ENCODE measurements around the gene NAV2. TPM values are rescaled to one million over a fixed set of nuclear protein-coding genes. Genes with fewer than 3 reads are reported as not detected.

NAV2 gene
- total RNA-seq, 1 experiment from 2014 or later, result 22.7 TPM

- POLR2A ChIA-PET, result no interaction called here
- Histone ChIP-seq H3K9me3 (ENCODE audit: control insufficient read depth, insufficient read depth, low read depth, low read length) (no peaks in the 10 kb centered on the region), H3K36me3 (ENCODE audit: control insufficient read depth, insufficient read depth, low read length) (no peaks in the 10 kb centered on the region), H3K4me3 (ENCODE audit: low read depth in 2 of 2, low read length in 2 of 2) (no peak overlapping the region), H3K27me3 (ENCODE audit: control insufficient read depth, insufficient read depth, low read length) (no peaks in the 10 kb centered on the region), H3K27ac (ENCODE audit: low read length) (no peak overlapping the region), H3K4me1 (ENCODE audit: control insufficient read depth, insufficient read depth, low read length) (no peaks in the 10 kb centered on the region)
- in situ Hi-C loops (cut with HindIII; ENCODE audit: low pct_unique_long_range_greater_than_20kb, low sequenced_read_pairs) (no loop called here), intact Hi-C loops (cut with micrococcal nuclease; ENCODE audit: unreplicated experiment) (no loop called here)
- TF ChIP-seq CTCF (IDR thresholded peaks at IDR 0.05) (no peak), TCF7L2 (IDR thresholded peaks at IDR 0.05; ENCODE audit: low read depth, low read length) (no peak), REST (IDR thresholded peaks at IDR 0.05; ENCODE audit: insufficient read depth in 1 of 2, low read depth in 2 of 2, low read length in 1 of 2) (no peak), POLR2AphosphoS5 (IDR thresholded peaks at IDR 0.05; ENCODE audit: low read depth, low read length) (no peak), SIN3A (IDR thresholded peaks at IDR 0.05; ENCODE audit: borderline replicate concordance, insufficient read depth, low read depth, low read length) (no peak)
- no TSS peak for BruUV-seq (replicated peaks)
- DNase-seq (ENCODE audit: low read depth, low spot score), result no peak
- ATAC-seq, result no peak
- CTCF ChIA-PET, result no interaction called here
These were observed 11.2 kb upstream of the NAV2 start for GRCh38 chr11:19701421-19701820.

DNA sequence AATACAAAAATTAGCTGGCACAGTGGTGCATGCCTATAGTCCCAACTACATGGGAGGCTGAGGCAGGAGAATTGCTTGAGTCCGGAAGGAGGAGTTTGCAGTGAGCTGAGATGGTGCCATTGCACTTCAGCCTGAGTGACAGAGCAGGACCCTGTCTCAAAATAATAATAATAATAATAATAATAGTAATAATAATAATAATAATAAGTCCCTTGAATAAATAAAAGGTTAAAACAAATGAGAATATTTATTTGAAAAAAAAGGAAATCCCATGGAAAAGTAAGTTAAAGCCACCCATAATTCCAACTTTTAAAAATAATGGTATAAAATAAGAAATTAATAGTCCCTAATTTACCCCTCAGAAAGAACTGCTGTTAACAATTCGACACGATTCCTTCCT lies 10.0 kb upstream of the NAV2 start:
- in situ Hi-C loops (cut with HindIII; ENCODE audit: low pct_unique_long_range_greater_than_20kb, low sequenced_read_pairs), result no loop called here
- Histone ChIP-seq H3K9me3 (ENCODE audit: control insufficient read depth, insufficient read depth, low read depth, low read length) (no peaks in the 10 kb centered on the region), H3K4me1 (ENCODE audit: control insufficient read depth, insufficient read depth, low read length) (no peaks in the 10 kb centered on the region), H3K27ac (ENCODE audit: low read length) (no peak overlapping the region), H3K27me3 (ENCODE audit: control insufficient read depth, insufficient read depth, low read length) (no peaks in the 10 kb centered on the region), H3K4me3 (ENCODE audit: low read depth in 2 of 2, low read length in 2 of 2) (no peak overlapping the region), H3K36me3 (ENCODE audit: control insufficient read depth, insufficient read depth, low read length) (no peaks in the 10 kb centered on the region)
- ChIA-PET POLR2A (no interaction called here), CTCF (no interaction called here)
- intact Hi-C loops (cut with micrococcal nuclease; ENCODE audit: unreplicated experiment), result no loop called here
- no peak for ATAC-seq
- TF ChIP-seq SIN3A (IDR thresholded peaks at IDR 0.05; ENCODE audit: borderline replicate concordance, insufficient read depth, low read depth, low read length), result no peak
- no TSS peak for BruUV-seq (replicated peaks)
- no peak for DNase-seq (ENCODE audit: low read depth, low spot score)

DNA sequence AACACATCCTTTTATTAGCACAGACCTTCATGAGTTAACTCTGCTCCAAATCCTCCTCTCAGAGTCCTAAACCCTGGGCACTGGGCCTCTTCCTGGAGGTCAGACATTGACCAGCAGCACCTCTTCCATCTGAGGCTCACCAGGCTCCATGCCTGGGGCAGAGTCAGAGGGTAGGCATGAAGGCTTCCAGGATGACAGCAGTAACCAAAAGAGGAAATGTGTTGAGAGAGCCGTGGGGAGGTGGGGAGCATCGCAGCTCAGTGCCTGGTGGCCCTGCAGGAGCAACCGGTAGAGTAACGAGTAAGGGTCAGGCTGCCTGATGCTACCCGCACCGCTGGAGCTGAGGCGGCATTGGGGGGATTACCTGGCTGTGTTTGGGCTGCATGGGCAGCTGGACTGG lies 9.4 kb upstream of the NAV2 start:
- no peaks in the 10 kb centered on the region for H3K4me1 ChIP-seq (ENCODE audit: control insufficient read depth, insufficient read depth, low read length)

More for the DNA sequence above, 9.4 kb upstream of the NAV2 start:
- ChIA-PET POLR2A (no interaction called here), CTCF (interaction anchor here (0.6 kb wide), 1 partner anchor 28 kb away, joined by 3 read pairs; no protein-coding TSS in a partner anchor)
- H3K27ac ChIP-seq (ENCODE audit: low read length), result no peak overlapping the region
- intact Hi-C loops (cut with micrococcal nuclease; ENCODE audit: unreplicated experiment), result no loop called here
- no peak for DNase-seq (ENCODE audit: low read depth, low spot score)
- no TSS peak for BruUV-seq (replicated peaks)
- H3K36me3 ChIP-seq (ENCODE audit: control insufficient read depth, insufficient read depth, low read length), result no peaks in the 10 kb centered on the region
- in situ Hi-C loops (cut with HindIII; ENCODE audit: low pct_unique_long_range_greater_than_20kb, low sequenced_read_pairs), result no loop called here
- no peak for TF ChIP-seq POLR2AphosphoS5 (IDR thresholded peaks at IDR 0.05; ENCODE audit: low read depth, low read length)
- TF ChIP-seq REST (IDR thresholded peaks at IDR 0.05; ENCODE audit: insufficient read depth in 1 of 2, low read depth in 2 of 2, low read length in 1 of 2), result no peak
- no peak for TF ChIP-seq CTCF (IDR thresholded peaks at IDR 0.05)
- TF ChIP-seq TCF7L2 (IDR thresholded peaks at IDR 0.05; ENCODE audit: low read depth, low read length), result no peak
- no peak for TF ChIP-seq SIN3A (IDR thresholded peaks at IDR 0.05; ENCODE audit: borderline replicate concordance, insufficient read depth, low read depth, low read length)
- H3K4me3 ChIP-seq (ENCODE audit: low read depth in 2 of 2, low read length in 2 of 2), result no peak overlapping the region
- ATAC-seq, result no peak
- no peaks in the 10 kb centered on the region for H3K9me3 ChIP-seq (ENCODE audit: control insufficient read depth, insufficient read depth, low read depth, low read length)
- no peaks in the 10 kb centered on the region for H3K27me3 ChIP-seq (ENCODE audit: control insufficient read depth, insufficient read depth, low read length)
